ENCODE results near the gene SFXN5. TPM values are rescaled to one million over a fixed set of nuclear protein-coding genes. Genes with fewer than 3 reads are reported as not detected.

SFXN5 gene
- total and polyA plus RNA-seq, 2 donors (not counting 1 experiment from before 2014, with no cell fraction given) = 5.8 to 13.9 TPM

DNA sequence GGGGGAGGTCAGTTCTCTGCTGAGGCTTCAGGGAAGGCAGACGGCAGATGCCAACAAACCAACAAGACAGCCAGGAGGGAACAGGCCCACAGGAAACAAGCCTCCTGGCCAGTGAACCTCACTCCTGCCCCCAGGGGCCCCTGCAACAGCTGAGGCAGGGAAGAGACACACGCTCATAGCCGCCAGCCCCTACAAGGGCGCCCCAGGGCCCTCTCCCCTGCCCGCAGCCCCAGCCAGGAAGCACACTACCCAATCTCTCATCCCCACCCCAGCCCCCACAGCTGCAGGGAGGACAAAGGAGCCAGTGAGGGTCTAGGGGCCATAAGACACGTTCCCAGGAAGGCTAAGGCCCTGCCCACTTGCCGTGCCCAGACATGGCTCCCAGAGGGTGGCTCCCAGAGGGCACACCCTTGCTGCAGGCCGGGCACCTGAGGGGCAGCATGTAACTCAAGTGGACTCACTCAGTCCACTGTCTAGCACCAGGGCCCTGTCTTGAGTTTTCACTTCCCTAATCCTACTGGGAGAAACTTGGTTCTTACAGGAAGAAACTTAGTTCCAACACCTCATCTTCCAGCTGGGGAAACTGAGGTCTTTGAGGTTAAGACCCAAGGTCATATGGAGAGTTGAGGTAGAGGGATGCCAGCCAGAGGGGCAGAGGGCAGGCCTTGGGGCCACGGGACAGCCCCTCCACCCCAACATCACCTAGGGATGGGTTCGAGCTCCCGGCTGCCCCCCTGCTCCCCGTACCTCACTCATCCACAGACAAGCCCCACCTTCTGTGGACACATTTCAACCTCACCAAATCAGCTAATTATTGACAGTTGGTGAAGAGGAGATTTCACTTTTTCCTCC, 116.9 kb downstream of the SFXN5 start:
- TF ChIP-seq, protein P1, sequence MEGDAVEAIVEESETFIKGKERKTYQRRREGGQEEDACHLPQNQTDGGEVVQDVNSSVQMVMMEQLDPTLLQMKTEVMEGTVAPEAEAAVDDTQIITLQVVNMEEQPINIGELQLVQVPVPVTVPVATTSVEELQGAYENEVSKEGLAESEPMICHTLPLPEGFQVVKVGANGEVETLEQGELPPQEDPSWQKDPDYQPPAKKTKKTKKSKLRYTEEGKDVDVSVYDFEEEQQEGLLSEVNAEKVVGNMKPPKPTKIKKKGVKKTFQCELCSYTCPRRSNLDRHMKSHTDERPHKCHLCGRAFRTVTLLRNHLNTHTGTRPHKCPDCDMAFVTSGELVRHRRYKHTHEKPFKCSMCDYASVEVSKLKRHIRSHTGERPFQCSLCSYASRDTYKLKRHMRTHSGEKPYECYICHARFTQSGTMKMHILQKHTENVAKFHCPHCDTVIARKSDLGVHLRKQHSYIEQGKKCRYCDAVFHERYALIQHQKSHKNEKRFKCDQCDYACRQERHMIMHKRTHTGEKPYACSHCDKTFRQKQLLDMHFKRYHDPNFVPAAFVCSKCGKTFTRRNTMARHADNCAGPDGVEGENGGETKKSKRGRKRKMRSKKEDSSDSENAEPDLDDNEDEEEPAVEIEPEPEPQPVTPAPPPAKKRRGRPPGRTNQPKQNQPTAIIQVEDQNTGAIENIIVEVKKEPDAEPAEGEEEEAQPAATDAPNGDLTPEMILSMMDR (conservative IDR thresholded peaks at IDR 0.05 in 1 of 2, IDR thresholded peaks at IDR 0.05 in 1 of 2; ENCODE audit: low read depth in 1 of 2, low read length in 2 of 2) = no peak
- no peak for TF ChIP-seq EZH2 (IDR thresholded peaks at IDR 0.05; ENCODE audit: low read length, missing control alignments)
- Histone ChIP-seq H3K27ac (ENCODE audit: insufficient read depth, low read length) (no peak overlapping the region), H3K4me3 (replicated peaks in 1 of 4; ENCODE audit: control extremely low read depth in 1 of 4, insufficient read depth in 1 of 4, low read depth in 3 of 4, low read length in 4 of 4) (no peak overlapping the region), H3K27me3 (ENCODE audit: control insufficient read depth, insufficient read depth, low read length) (no peaks in the 10 kb centered on the region), H3K4me2 (ENCODE audit: extremely low read depth, insufficient read depth, low read length) (no peak overlapping the region), H3K9me3 (ENCODE audit: control insufficient read depth, insufficient read depth, low read depth, low read length) (no peaks in the 10 kb centered on the region), H2AFZ (ENCODE audit: low read length) (no peak overlapping the region), H3K79me2 (ENCODE audit: control insufficient read depth, insufficient read depth, low read length) (no peaks in the 10 kb centered on the region), H3K9ac (ENCODE audit: insufficient read depth, low read length) (no peak overlapping the region), H3K36me3 (ENCODE audit: control insufficient read depth, insufficient read depth, low read length) (no peaks in the 10 kb centered on the region), H3K4me1 (ENCODE audit: control insufficient read depth, extremely low read depth, insufficient read depth, low read length) (no peaks in the 10 kb centered on the region), H4K20me1 (ENCODE audit: control insufficient read depth, extremely low read depth, insufficient read depth, low read length) (no peaks in the 10 kb centered on the region)
- no peak for DNase-seq (ENCODE audit: low read depth in 2 of 2)

DNA sequence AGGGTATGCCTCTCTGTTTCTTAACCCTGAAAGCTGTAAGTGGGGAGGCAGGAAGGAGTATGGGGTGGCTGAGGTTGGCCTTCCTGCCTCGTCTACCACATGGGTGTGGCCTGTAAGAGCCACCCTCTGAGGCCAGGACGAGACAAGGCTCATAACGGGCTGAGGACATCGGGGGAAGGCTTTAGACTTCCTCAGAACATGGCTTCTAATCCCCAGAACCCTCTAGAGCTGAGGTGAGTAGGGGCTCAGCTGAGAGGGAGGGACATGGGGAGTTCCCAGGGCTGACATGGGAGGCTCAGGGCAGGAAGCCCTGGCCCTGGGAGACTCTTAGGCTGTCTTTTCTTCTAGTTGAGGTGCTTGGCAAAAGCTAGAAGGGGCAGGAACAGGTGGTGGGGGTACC, 117.5 kb downstream of the SFXN5 start:
- Histone ChIP-seq H3K36me3 (ENCODE audit: control insufficient read depth, insufficient read depth, low read length) (no peaks in the 10 kb centered on the region), H3K27me3 (ENCODE audit: control insufficient read depth, insufficient read depth, low read length) (no peaks in the 10 kb centered on the region), H3K9ac (ENCODE audit: insufficient read depth, low read length) (no peak overlapping the region), H3K27ac (ENCODE audit: insufficient read depth, low read length) (no peak overlapping the region), H3K4me1 (ENCODE audit: control insufficient read depth, extremely low read depth, insufficient read depth, low read length) (no peaks in the 10 kb centered on the region), H3K4me2 (ENCODE audit: extremely low read depth, insufficient read depth, low read length) (no peak overlapping the region), H4K20me1 (ENCODE audit: control insufficient read depth, extremely low read depth, insufficient read depth, low read length) (no peaks in the 10 kb centered on the region), H3K9me3 (ENCODE audit: control insufficient read depth, insufficient read depth, low read depth, low read length) (no peaks in the 10 kb centered on the region), H3K79me2 (ENCODE audit: control insufficient read depth, insufficient read depth, low read length) (no peaks in the 10 kb centered on the region), H3K4me3 (replicated peaks in 1 of 4; ENCODE audit: control extremely low read depth in 1 of 4, insufficient read depth in 1 of 4, low read depth in 3 of 4, low read length in 4 of 4) (no peak overlapping the region), H2AFZ (ENCODE audit: low read length) (no peak overlapping the region)
- DNase-seq (ENCODE audit: low read depth in 2 of 2) = no peak
- TF ChIP-seq, protein P1 (conservative IDR thresholded peaks at IDR 0.05 in 1 of 2, IDR thresholded peaks at IDR 0.05 in 1 of 2; ENCODE audit: low read depth in 1 of 2, low read length in 2 of 2) = no peak
- no peak for TF ChIP-seq EZH2 (IDR thresholded peaks at IDR 0.05; ENCODE audit: low read length, missing control alignments)

DNA sequence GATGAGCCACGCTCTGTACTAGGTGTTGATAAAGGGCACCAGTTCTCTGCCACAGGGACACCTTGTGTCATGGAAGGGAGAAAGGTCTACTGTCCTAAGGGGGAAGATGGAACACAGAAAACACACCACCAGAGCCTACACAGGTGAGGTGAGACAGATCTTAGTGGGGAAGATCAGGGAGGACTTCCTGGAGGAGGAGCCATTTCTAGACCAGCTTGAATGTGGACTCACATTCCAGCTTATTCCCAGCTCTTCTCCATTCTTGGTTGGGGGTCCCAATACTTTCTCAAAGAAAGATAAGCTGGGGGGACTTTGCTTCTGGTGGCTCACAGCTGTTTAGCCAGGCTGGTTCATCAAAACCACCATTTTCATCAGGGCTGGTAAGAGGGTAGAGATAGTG, 118.0 kb downstream of the SFXN5 start:
- H3K27ac ChIP-seq (ENCODE audit: insufficient read depth, low read length) = no peak overlapping the region
- H3K9ac ChIP-seq (ENCODE audit: insufficient read depth, low read length) = no peak overlapping the region
- H3K36me3 ChIP-seq (ENCODE audit: control insufficient read depth, insufficient read depth, low read length) = no peaks in the 10 kb centered on the region
- no peaks in the 10 kb centered on the region for H3K4me1 ChIP-seq (ENCODE audit: control insufficient read depth, extremely low read depth, insufficient read depth, low read length)
- no peak overlapping the region for H3K4me2 ChIP-seq (ENCODE audit: extremely low read depth, insufficient read depth, low read length)
- H4K20me1 ChIP-seq (ENCODE audit: control insufficient read depth, extremely low read depth, insufficient read depth, low read length) = no peaks in the 10 kb centered on the region
- H3K79me2 ChIP-seq (ENCODE audit: control insufficient read depth, insufficient read depth, low read length) = no peaks in the 10 kb centered on the region
- no peak overlapping the region for H3K4me3 ChIP-seq (replicated peaks in 1 of 4; ENCODE audit: control extremely low read depth in 1 of 4, insufficient read depth in 1 of 4, low read depth in 3 of 4, low read length in 4 of 4)
- H3K27me3 ChIP-seq (ENCODE audit: control insufficient read depth, insufficient read depth, low read length) = no peaks in the 10 kb centered on the region
- no peak for TF ChIP-seq EZH2 (IDR thresholded peaks at IDR 0.05; ENCODE audit: low read length, missing control alignments)
- TF ChIP-seq, protein P1 (conservative IDR thresholded peaks at IDR 0.05 in 1 of 2, IDR thresholded peaks at IDR 0.05 in 1 of 2; ENCODE audit: low read depth in 1 of 2, low read length in 2 of 2) = no peak
- H3K9me3 ChIP-seq (ENCODE audit: control insufficient read depth, insufficient read depth, low read depth, low read length) = no peaks in the 10 kb centered on the region
- DNase-seq (ENCODE audit: low read depth in 2 of 2) = no peak
- H2AFZ ChIP-seq (ENCODE audit: low read length) = no peak overlapping the region

Data from fibroblast of lung (primary cell).